Testis (tissue), 2 donors: ENCODE data around the gene CDK15.

Source experiments
- CTCF ChIP-seq, 3 experiments: fragments of 450-650 bp in 2 of 3; fragments of 200-600 bp in 1 of 3; sonication (generic) in 1 of 3; IDR thresholded peaks; one replicate each; pipeline ENCODE4 v1.5.1; 2016 to 2019; ENCODE audit warnings: antibody characterized with exemption in 3 of 3, mild to moderate bottlenecking in 2 of 3, moderate library complexity in 1 of 3
- POLR2A ChIP-seq: fragments of 450-650 bp; IDR thresholded peaks from one replicate; pipeline ENCODE4 v1.6.1; 2017; ENCODE audit warnings: antibody characterized with exemption, mild to moderate bottlenecking, moderate library complexity

DNA sequence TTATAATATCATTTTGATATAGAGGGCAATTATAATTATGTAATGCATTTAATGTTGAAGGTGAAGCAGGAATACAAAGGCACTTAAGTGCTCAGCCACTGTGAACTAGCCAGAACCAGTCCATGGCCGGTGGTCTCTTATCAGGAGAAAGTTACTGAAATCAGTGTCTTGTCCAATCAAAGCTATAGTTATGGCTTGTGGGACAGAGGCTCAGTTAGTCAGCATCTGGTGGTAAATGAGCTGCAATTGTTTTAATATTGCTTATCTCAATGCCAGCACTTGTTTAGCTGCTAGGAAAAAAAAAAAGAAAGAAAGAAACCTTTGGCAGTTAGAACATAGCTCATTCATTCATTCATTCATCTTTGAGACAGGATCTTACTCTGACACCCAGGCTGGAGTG lies 21.8 kb upstream of the CDK15 start:
- TF ChIP-seq POLR2A (no peak), CTCF (IDR thresholded peaks at IDR 0.05) (no peak)
